Loucy (cell line): ENCODE measurements around the gene LDB3.

Source experiments
- CTCF ChIP-seq: fragments of 200-600 bp; sonication (generic); conservative IDR thresholded peaks from 2 replicates; pipeline ENCODE4 v1.5.1; 2014; ENCODE audit warnings: mild to moderate bottlenecking, antibody characterized with exemption, low read length
- EZH2phosphoT487 ChIP-seq: fragments of 200-600 bp; IDR thresholded peaks from 2 replicates; pipeline ENCODE4 v1.6.1; 2018; ENCODE audit warnings: antibody characterized with exemption, mild to moderate bottlenecking, moderate library complexity, borderline replicate concordance

- TF ChIP-seq CTCF: no peak
- no peak for TF ChIP-seq EZH2phosphoT487
These were observed 20.8 kb downstream of the LDB3 start for GRCh38 chr10:86689146-86689545.
